ENCODE results near the gene LMO2.

Gene LMO2

GRCh38 chr11:33864479-33864878 lies 27.4 kb downstream of the LMO2 start:
- H3K4me3 ChIP-seq (ENCODE audit: low read length), result no peak overlapping the region
- DNase-seq (ENCODE audit: low read depth), result no peak
- no peak for TF ChIP-seq CTCF (conservative IDR thresholded peaks at IDR 0.05; ENCODE audit: low read length)

GRCh38 chr11:33863418-33864172 lies 28.3 kb downstream of the LMO2 start:
- no peak for DNase-seq (ENCODE audit: low read depth)
- H3K4me3 ChIP-seq (ENCODE audit: low read length), result no peak overlapping the region

GRCh38 chr11:33861941-33862589 lies 29.8 kb downstream of the LMO2 start:
- no peak for DNase-seq (ENCODE audit: low read depth)
- TF ChIP-seq CTCF (conservative IDR thresholded peaks at IDR 0.05; ENCODE audit: low read length), result no peak
- no peak overlapping the region for H3K4me3 ChIP-seq (ENCODE audit: low read length)

More at GRCh38 chr11:33863418-33864172, 28.3 kb downstream of the LMO2 start:
- TF ChIP-seq CTCF (conservative IDR thresholded peaks at IDR 0.05; ENCODE audit: low read length), result no peak

- no peak for DNase-seq (ENCODE audit: low read depth)
- TF ChIP-seq CTCF (conservative IDR thresholded peaks at IDR 0.05; ENCODE audit: low read length), result no peak
- no peak overlapping the region for H3K4me3 ChIP-seq (ENCODE audit: low read length)
Observed at GRCh38 chr11:33861386-33861785, 30.5 kb downstream of the LMO2 start.

- TF ChIP-seq CTCF (conservative IDR thresholded peaks at IDR 0.05; ENCODE audit: low read length), result no peak
- no peak for DNase-seq (ENCODE audit: low read depth)
- H3K4me3 ChIP-seq (ENCODE audit: low read length), result no peak overlapping the region
Observed at GRCh38 chr11:33860926-33861325, 30.9 kb downstream of the LMO2 start.

- no peak for TF ChIP-seq CTCF (conservative IDR thresholded peaks at IDR 0.05; ENCODE audit: low read length)
- no peak overlapping the region for H3K4me3 ChIP-seq (ENCODE audit: low read length)
- DNase-seq (ENCODE audit: low read depth), result no peak
Observed at GRCh38 chr11:33859306-33859705, 32.6 kb downstream of the LMO2 start.

- DNase-seq (ENCODE audit: low read depth), result peak; percentile 53
- TF ChIP-seq CTCF (conservative IDR thresholded peaks at IDR 0.05; ENCODE audit: low read length), result peak; percentile 95
Observed at GRCh38 chr11:33857933-33858371, 33.9 kb downstream of the LMO2 start.

More at GRCh38 chr11:33857933-33858371, 33.9 kb downstream of the LMO2 start:
- no peak overlapping the region for H3K4me3 ChIP-seq (ENCODE audit: low read length)

Measured in AG10803 (cell line).